Activated T-cell treated with anti-CD3 and anti-CD28 coated beads for 24 hours (primary cell): Measurements from ENCODE around the gene SLC6A11.

Source experiments
- DNase-seq: peaks from one replicate; pipeline ENCODE4 v3.0.0-alpha.2; 2020; ENCODE audit warnings: low read depth

Gene SLC6A11

DNA sequence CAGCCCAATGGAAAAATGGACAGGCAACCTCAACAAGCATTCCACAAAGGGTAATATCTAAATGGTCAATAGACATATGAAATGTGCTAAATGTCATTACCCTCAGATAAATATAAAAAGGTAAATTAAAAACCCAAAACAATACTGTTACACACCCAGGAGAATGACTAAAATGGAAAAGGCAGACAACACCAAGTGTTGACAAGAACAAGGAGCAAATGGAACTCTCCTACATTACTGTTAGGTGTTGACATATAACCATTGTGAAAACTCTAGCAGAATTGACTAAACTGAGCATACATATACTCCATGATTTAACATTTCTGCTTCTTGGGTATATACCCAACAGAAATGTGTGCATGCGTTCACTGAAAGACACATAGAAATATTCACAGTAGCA, 25.3 kb upstream of the SLC6A11 start:
- DNase-seq = no peak

DNA sequence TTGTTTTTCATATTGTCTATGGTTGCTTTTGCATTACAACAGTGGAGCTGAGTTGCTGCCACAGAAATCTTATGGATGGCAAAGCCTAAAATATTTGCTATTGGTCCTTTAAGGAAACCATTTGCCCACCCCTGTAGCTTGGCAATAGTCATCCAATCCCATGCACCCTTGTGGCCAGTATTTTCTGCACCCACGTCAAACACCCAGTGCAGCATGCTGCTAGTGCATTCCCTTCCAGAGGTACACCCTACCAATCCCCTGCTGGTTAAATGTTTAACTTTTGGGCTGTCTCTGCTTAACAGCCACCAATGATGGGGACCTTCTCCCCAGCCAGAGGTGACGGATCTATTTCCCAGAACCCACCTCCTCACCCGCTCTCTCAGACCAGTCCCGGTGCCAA, 23.8 kb upstream of the SLC6A11 start:
- DNase-seq = no peak

DNA sequence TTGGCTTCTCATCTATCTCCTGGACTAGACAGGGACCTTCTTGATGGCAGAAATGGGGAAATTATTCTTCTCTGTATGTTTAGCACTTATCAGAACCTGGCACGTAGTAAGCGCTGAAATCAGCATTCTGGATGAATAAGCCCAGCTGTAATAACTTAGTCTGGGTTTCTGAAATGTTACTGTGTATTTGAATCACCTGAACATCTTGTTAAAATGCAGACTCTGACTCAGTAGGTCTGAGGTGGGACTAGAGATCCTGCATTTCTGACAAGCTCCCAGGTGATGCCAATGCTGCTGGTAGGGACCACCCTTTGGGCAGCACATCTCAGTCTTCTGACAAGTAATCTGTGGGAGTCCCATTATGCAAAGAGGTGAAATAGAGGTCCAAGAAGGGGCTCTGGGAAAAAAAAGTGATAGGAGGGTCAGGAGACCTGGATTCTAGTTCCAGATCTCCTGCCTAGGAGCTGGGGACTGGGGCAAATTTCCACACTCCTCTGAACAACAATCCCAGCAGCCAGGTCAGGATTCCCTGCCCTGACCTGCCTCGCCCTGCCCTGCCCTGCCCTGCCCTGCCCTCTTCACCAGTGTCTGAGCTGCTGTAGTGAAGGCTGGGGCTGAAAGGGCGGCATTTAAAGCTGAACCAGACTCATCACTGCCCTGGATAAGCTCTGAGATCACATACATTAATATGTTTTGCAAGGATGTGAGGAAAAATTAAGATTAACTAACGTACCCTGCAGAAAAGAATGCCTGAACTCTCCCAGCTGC, 17.2 kb upstream of the SLC6A11 start:
- DNase-seq = no peak

DNA sequence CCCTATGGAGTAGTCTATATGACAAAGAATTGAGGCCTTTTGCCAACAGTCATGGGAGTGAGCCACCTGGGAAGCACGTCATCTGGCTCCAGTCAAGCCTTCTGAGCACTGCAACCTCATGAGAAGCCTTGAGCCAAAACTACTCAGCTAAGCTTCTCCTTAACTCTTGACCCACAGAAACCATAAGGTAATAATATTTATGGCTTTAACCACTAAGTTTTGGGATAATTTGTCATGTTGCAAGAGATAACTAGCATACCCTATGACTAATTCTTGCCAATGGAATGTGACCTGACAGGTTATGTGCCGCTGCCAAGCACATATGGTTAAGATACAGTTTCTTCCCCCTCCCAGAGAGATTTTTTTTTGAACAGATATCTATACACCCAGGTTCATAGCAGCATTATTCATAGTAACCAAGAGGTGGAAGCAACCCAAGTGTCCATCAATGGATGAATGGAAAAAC, 11.8 kb upstream of the SLC6A11 start:
- no peak for DNase-seq

DNA sequence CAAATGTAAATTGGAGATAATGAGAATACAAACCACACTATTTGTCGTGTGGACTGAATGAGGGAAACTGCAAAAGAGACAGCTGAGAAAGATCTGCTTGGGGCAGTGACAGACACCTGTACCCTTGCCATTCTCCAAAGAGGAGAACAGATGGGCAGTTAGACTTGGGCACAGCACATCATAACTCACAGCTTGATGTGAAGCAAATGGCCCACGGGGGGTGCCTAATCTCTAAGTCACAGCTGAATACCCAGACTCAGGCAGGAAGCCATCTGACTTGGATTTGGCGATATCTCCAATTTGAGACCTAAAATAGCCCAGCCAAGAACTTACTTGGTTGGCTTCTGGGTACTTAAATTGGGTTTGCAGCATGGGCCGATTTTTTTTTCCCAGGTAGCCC, 10.0 kb upstream of the SLC6A11 start:
- no peak for DNase-seq

DNA sequence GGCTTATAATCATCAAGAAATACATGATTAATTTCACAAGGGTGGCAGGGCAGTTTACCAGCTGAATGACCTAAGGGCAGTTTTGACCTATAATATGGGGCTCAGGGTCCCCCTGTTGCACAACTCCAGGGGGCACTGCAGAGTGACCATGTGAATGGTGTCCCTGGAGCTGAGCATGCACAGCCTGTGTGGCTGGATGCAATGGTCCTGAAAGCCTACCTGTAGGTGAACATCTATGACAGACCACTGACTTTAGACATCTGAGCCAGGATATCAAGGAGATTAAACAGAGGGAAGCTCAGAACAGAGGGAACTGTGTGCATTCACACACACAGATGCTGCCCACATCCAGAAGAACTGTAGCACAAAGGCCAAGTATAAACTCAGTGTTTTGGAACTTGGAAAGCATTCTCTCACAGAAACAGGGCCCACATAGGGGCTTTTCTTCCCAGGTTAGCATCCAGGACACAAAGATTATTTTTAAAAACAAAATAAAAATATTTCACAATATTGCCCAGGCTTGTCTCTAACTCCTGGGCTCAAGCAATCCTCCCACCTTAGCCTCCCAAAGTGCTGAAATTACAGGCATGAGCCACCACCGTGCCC, 7.8 kb upstream of the SLC6A11 start:
- DNase-seq = no peak

DNA sequence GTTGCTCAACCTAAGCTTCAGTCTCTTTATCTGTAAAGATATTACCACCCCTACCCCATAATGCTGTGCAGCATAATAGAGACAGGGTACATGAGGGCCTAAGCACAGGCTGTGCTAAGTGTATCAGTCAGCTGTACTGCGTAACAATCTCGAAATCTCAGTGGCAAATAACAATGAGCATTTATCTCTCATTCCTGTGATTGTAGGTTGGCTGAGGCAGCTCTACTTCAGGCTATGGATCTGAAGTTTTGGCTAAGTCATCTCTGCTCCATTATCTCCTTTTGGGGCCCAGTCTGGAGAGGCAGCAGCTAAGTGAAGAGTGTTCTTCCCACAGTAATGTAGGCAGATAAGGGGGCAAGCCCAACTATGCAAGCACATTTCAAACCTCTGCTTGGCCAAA, 7.1 kb upstream of the SLC6A11 start:
- DNase-seq = no peak

DNA sequence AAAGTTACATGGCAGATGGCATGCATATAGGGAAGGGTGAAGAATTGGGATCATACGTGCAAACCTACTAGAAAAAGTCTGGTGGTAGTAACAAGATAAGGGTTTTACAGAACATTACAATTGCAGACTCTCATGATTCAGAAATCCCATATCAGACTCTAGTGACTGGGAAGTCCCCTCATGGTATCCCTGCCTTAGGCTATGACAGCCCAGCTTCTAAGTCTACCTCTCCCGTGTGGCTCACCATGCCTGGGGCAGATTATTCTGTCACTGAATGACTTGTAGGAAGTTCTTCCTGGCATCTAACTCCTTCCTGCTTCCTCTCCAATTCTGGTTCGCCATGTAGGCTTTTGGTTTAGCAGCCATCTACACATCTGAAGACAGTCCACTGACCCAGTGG, 5.7 kb upstream of the SLC6A11 start:
- DNase-seq = no peak

DNA sequence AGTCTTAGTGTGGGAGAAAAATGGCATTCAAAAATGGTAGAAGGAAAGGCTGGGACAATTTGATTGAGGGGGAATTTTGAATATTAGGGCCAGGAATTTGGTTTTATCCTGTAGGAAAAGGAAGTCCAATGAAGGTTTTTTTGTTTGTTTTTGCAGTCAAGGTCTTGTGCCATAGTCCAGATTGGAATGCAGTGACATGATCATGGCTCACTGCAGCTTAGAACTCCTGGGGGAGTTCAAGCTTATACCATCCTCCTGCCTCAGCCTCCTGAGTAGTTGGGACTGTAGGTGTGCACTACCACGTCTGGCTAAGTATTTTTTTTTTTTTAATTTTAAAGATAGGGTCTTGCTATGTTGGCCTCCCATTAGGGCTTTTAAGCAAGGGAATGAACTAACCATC, 2.6 kb upstream of the SLC6A11 start:
- no peak for DNase-seq

DNA sequence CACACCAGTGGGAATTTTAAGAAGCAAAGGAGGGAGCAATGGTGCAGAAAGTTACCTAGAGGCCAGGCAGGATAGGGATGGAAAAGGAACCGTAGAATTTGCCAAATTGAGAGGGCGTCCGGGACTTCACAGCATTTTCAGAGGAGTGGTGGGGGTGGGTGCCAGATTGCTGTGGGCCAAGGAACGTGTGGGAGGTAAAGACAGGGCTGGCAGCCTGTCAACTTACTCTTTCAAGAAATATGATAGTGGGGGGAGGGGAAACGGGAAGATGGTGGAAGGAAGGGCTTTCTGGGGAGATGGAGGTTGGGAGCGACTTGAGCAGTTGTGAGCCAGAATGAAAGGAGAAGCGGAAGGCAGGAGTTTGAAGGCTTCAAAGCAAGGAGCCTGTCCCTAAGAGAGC, 1.4 kb upstream of the SLC6A11 start:
- no peak for DNase-seq

DNA sequence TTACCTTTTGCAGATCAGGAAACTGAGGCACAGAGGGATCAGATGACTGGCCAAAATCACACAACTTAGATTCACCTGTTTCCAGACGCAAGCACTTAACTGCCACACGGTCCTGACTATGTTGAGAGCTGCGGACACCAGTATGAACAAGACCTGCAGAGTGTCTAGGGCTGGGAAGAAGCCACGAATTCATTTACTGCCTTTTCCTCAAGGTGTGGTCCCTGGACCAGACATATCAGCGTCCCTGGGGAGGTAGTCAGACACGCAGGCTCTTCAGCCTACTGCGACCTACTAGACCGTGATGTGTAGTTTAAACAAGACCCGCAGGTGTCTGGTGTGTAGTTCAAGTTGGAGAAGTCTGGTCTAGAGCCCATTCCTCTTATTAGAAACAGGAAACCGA, 541 bp upstream of the SLC6A11 start:
- DNase-seq = no peak

DNA sequence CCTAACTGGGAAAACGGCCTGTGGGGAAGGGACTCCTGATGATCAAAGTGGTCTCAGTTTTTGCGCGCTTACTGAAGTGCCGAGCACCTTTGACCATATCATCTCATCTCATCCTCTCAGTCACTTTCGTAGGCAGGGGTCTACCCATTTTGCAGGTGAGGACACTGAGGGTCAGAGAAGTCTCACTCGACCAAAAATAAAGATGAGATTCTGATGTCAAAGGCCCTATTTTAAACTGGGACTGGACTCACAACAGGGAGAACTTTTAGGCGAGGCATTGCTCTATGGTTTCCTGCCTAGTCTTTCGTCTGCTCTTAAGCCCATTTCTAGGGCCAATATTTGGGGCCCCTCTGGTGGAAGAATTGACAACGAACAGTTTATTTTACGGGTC, 830 bp downstream of the SLC6A11 start:
- no peak for DNase-seq

DNA sequence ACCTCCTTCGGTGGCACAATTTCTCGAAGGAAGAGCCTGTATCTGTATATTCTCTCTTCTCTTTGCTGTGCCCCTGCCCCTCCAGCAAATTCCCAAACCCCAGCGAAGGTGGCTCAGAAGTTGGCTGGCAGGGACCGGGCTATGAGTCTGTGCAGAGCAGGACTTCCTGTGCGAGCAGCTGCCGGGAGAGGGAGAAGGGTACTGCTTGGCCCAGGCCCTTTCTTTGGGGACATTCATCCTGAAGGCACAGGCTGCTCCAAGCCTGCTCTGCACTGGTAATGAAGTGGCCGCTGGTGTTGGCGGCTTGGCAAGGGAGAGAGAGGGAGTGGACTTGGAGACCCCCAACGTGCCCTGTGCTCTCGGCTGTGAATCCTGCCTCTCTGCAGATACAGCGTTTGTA, 1.5 kb downstream of the SLC6A11 start:
- no peak for DNase-seq

DNA sequence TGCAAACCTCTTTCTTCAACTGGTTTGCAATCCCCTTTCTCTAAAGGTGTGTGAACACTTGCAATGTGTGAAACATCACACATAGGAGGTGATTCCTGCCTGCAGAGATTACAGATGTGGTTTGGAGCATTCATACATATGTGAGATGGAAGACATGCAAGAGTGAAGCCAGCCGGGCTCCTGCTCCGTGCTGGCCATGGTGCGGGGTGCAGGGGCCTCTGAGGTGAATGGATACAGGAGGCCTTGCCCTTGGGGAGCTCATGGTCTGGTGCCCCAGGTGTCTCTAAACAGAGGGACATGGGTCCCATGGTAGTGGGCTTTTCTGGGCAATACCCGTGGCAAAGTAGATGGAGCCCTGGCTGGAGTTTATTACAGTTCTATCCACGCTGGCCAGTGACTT, 6.0 kb downstream of the SLC6A11 start:
- DNase-seq = no peak

DNA sequence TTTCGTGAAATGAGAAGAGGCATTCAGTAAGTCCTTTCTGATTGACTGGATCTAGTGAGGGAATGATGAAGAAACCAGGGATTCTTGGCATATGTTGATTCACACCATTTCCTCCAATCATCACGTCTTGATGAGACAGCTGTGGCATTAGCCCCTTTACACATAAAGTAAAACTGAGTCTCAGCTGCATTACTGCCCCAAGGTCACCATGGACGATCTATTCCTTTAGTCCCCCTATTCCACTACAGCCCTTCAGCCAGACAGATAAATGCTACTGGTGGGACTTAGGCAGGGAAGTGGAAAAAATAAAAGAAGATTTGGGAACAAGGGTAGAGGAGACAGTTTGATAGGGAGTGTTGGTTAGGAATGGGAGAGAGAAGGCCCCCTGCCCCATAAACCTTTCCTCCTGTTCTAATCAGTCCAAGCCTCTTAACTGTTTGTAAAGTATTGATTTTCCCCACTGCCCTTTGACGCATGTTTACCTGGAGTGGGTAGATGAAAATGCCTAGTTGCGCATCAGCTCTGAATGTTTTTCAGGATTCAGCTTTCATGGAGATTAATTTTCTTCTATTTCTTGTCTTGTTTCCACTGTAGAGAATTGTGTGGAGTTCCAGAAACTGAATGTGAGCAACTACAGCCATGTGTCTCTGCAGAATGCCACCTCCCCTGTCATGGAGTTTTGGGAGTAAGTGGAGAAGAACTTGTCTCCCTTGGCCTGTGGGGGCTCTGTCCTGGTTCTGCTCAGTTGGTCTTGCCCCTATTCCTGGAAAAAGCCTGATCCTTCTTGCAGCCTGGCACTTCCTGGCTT, 6.9 kb downstream of the SLC6A11 start:
- DNase-seq = no peak

DNA sequence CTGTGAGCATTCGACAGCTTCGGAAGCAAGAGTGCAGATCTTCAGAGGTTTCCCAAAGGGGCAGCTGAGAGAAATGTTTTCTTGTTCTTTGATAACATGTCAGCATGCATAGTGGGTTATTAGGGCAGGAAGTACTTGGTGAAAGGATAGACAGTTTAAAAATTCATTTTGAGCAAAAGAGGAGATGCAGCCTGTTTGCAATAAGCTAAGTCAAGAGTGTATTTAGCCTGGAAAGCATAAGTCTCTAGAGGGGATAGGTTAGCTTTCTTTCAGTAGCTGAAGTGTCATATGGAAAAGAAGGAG, 7.4 kb downstream of the SLC6A11 start:
- no peak for DNase-seq

DNA sequence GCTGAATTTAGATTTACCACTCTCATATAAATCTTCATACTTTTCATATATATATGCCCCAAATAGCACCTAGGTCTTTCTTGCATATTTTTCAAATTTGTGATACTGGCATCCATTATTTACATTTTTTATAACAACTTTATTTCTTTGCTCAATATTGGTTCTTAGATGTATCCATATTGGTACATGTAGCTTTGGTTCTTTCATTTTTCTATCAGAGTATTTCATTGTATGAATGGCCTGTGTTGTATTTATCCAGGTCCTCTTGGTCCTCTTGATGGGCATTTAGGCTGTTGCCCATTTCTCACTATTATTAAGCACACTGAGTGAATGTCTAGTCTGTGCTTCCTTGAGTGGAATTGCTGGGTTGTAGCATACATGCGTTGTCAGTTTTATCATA, 8.4 kb downstream of the SLC6A11 start:
- DNase-seq = no peak

DNA sequence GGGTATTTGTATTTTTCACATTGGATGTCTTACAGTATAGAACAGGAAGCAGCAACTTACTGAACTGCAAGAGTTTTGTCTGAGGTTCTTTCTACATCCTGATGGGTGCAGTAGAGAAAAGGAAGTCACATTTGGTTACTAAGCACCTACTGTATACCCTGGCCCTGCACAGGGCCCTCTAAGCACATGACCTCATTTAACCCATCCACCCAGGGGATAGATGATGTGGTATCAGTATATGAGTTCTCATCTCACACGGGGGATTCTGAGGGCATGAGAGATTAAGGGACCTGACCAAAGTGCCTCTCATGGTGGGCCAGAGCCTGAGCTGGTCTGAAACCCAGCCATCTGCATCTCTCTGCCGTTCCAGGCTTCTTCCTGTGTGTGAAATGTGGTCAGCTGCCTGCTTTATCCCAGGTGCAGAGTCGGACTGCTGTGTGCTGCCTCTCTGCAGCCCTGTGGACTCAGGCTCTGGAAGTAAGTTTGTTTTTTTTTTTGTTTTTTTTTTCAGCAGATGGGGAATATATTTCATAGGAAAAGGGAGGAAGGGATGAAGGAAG, 17.9 kb downstream of the SLC6A11 start:
- no peak for DNase-seq

DNA sequence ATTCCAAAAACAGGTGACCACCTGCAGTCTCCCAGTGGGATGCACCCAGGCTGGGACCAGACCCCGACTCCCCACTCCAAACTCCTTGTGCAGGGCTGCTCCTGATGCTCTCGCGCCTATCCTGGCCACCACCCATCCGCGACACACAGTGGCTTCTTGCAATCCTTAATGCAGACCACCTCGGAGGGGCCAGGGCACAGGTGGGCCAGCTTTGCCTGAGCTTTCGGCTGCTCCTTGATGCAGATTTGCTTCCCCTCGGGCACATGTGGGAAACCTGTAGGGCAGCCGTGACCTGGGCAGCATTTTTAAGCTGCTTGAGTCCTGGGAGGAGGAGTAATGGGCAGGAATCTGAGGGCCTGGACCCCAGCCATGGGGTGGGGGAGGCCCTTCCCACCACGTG, 18.9 kb downstream of the SLC6A11 start:
- no peak for DNase-seq

DNA sequence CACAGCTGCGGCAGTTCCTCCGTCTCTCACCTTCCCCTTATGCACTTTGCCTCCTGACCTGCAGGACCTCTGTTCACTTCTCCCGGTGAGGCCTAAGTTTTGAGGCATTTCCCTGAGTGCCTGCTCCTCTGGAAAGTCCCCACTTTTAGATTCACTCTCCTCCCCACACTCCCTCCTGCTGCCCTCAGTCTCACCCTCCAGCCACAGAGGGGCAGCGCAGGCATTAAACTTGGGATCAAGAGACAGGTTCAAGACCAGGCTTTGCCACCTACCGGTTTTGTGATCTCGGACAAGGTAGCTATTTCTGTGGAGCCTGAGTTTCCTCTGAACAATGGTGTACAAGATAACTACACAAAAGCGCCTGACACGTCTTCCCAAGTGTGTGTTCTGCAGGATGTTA, 19.4 kb downstream of the SLC6A11 start:
- no peak for DNase-seq

DNA sequence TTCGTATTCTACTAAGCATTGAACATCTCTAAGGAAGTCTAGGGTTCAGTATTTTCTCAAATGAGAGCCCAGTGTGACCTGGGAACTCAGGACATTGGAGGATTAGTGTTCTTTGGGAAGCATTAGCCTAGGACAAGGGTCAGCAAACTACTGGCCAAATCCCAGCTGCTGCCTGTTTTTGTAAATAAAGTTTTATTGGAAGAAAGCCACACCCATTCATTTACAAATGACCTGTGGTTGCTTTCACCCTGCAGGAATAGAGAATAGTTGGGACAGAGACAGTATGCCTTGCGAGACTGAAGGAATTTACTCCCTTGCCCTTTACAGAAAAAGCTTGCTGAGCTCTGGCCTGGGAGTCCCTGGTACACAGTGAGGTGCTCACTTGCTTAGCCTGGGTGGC, 20.6 kb downstream of the SLC6A11 start:
- DNase-seq = no peak

DNA sequence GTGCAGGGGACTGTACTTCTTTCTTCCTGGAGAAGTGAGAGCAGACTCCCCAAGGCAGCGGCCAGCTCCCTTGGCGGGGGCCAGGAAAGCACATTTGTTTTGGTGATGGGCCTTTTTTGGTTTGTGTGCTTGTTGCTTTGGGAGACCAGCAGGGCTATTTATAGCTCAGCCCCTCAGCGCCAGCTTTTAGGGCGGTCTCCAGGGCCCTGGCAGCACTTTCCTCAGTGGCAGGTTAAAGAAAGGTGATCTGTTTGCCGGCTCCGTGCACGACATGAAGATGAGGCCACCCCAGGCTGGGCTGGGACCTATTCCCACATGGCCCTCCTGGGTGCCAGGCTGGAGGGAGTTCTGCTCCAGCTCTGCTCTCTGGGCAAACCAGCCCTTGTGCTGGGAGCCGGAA, 21.8 kb downstream of the SLC6A11 start:
- no peak for DNase-seq

DNA sequence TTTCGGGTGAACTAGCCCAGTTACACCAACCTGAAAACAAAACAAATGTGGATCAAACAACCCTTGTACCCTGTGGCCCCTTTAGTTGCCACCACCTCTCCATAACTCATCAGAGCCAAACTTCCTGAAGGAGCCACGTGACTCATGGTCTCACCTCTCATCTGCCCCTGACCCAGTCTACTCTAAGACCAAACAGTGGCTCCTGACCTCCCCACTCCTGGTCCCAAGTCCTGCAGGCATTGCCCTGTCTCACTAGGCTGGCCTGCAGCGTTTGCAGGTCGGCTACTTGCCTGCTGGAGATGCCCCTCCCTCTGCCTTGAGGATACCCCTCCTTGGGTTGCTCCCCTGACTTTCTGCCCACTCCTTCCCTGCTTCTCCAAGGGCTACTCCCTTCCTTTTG, 23.1 kb downstream of the SLC6A11 start:
- no peak for DNase-seq
